ENCODE measurements around the gene TPM2. TPM values are rescaled to one million over a fixed set of nuclear protein-coding genes. Genes with fewer than 3 reads are reported as not detected.

TPM2 gene
- polyA plus RNA-seq, 1 of the 3 experiments (the other 2 are of a cell fraction): 620 TPM

GRCh38 chr9:35690294-35690613 is 529 bp upstream of the TPM2 start:
- no peaks in the 10 kb centered on the region for H3K9me2 ChIP-seq
- H3K4me3 ChIP-seq (ENCODE audit: low read depth in 2 of 2, low read length in 1 of 2): peak overlapping the region; percentile 62 to 73
- no peak overlapping the region for H2AFZ ChIP-seq (ENCODE audit: low read depth)
- no peak for DNase-seq
- CTCF ChIA-PET: interaction anchor here (0.8 to 2.7 kb wide), 6 partner anchors 15 to 43 kb away, joined by 3 to 21 read pairs (median 3); partner anchors contain the start of genes CCDC107 and RMRP
- peaks cover 39% of the 10 kb centered on the region for H4K20me1 ChIP-seq (ENCODE audit: insufficient read depth)
- peak overlapping the region; percentile 95 for H3K9ac ChIP-seq
- no peaks in the 10 kb centered on the region for H3K27me3 ChIP-seq (ENCODE audit: insufficient read depth)
- peaks cover 53% of the 10 kb centered on the region for H3F3A ChIP-seq (replicated peaks; ENCODE audit: insufficient read depth)
- no peaks in the 10 kb centered on the region for H3K9me3 ChIP-seq
- WGBS (ENCODE audit: low lambda C conversion rate): 2% methylated on average over 15 of the region's 21 CpGs
- TF ChIP-seq TCF12 (IDR thresholded peaks at IDR 0.05) (no peak), CHD2 (IDR thresholded peaks at IDR 0.05; ENCODE audit: low read length, partially characterized antibody) (no peak)
- H3K4me1 ChIP-seq (ENCODE audit: control insufficient read depth in 1 of 2, insufficient read depth in 2 of 2, low read depth in 1 of 2, low read length in 1 of 2): peaks cover 19 to 34% of the 10 kb centered on the region in 2 experiments; a peak in 3 of 4 replicates
- H3K4me2 ChIP-seq: peak overlapping the region; percentile 91
- POLR2A ChIA-PET: interaction anchor here (0.6 to 1.7 kb wide), 5 partner anchors 10 to 271 kb away, joined by 4 to 10 read pairs (median 5); partner anchors contain the start of genes CREB3 and TLN1
- peak overlapping the region; percentile 93 to 96 for H3K27ac ChIP-seq (ENCODE audit: low read depth in 2 of 2, low read length in 1 of 2)
- peaks cover 47% of the 10 kb centered on the region for H3K79me2 ChIP-seq (ENCODE audit: insufficient read depth)
- peaks cover 8 to 10% of the 10 kb centered on the region in 2 experiments for H3K36me3 ChIP-seq (replicated peaks in 1 of 2; ENCODE audit: control insufficient read depth in 1 of 2, insufficient read depth in 2 of 2, low read length in 1 of 2)

- DNase-seq: no peak
- H3F3A ChIP-seq (replicated peaks; ENCODE audit: insufficient read depth): peaks cover 47% of the 10 kb centered on the region
- H3K27ac ChIP-seq (ENCODE audit: low read depth in 2 of 2, low read length in 1 of 2): peak overlapping the region; percentile 93 to 96
- peaks cover 14 to 20% of the 10 kb centered on the region in 2 experiments for H3K36me3 ChIP-seq (replicated peaks in 1 of 2; ENCODE audit: control insufficient read depth in 1 of 2, insufficient read depth in 2 of 2, low read length in 1 of 2)
- peaks cover 19 to 34% of the 10 kb centered on the region in 2 experiments; a peak in 3 of 4 replicates for H3K4me1 ChIP-seq (ENCODE audit: control insufficient read depth in 1 of 2, insufficient read depth in 2 of 2, low read depth in 1 of 2, low read length in 1 of 2)
- no peak overlapping the region for H2AFZ ChIP-seq (ENCODE audit: low read depth)
- no peaks in the 10 kb centered on the region for H3K9me2 ChIP-seq
- ChIA-PET CTCF (interaction anchor here (0.7 to 2.3 kb wide), 10 partner anchors 8 to 102 kb away, joined by 3 to 26 read pairs (median 3); partner anchors contain the start of genes CCDC107 and RMRP), POLR2A (no interaction called here)
- H3K4me2 ChIP-seq: peak overlapping the region; percentile 91
- peaks cover 47% of the 10 kb centered on the region for H3K79me2 ChIP-seq (ENCODE audit: insufficient read depth)
- H4K20me1 ChIP-seq (ENCODE audit: insufficient read depth): peaks cover 50% of the 10 kb centered on the region
- H3K4me3 ChIP-seq (ENCODE audit: low read depth in 2 of 2, low read length in 1 of 2): peak overlapping the region; percentile 62 to 73
- no peaks in the 10 kb centered on the region for H3K9me3 ChIP-seq
- H3K27me3 ChIP-seq (ENCODE audit: insufficient read depth): no peaks in the 10 kb centered on the region
- 43% methylated on average over 12 of the region's 12 CpGs for WGBS (ENCODE audit: low lambda C conversion rate)
- H3K9ac ChIP-seq: peak overlapping the region; percentile 95
- TF ChIP-seq, protein P1, sequence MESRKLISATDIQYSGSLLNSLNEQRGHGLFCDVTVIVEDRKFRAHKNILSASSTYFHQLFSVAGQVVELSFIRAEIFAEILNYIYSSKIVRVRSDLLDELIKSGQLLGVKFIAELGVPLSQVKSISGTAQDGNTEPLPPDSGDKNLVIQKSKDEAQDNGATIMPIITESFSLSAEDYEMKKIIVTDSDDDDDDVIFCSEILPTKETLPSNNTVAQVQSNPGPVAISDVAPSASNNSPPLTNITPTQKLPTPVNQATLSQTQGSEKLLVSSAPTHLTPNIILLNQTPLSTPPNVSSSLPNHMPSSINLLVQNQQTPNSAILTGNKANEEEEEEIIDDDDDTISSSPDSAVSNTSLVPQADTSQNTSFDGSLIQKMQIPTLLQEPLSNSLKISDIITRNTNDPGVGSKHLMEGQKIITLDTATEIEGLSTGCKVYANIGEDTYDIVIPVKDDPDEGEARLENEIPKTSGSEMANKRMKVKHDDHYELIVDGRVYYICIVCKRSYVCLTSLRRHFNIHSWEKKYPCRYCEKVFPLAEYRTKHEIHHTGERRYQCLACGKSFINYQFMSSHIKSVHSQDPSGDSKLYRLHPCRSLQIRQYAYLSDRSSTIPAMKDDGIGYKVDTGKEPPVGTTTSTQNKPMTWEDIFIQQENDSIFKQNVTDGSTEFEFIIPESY (IDR thresholded peaks at IDR 0.05; ENCODE audit: borderline replicate concordance, low read depth): no peak
- TF ChIP-seq EZH2phosphoT487 (IDR thresholded peaks at IDR 0.05; ENCODE audit: borderline replicate concordance, low read depth) (no peak), FOXJ3 (CRISPR knock-in tag; IDR thresholded peaks at IDR 0.05) (no peak), REST (IDR thresholded peaks at IDR 0.05; ENCODE audit: low read depth, low read length) (no peak), RXRA (IDR thresholded peaks at IDR 0.05; ENCODE audit: borderline replicate concordance, low read depth) (peak; percentile 35; the same call in 1 of the 2 replicates), CHD2 (IDR thresholded peaks at IDR 0.05; ENCODE audit: low read length, partially characterized antibody) (no peak), FOSL2 (IDR thresholded peaks at IDR 0.05; ENCODE audit: borderline replicate concordance, low read depth) (peak; percentile 92), GATA2 (CRISPR knock-in tag; IDR thresholded peaks at IDR 0.05) (no peak), YY1 (IDR thresholded peaks at IDR 0.05; ENCODE audit: low read depth) (peak; percentile 52; the same call in 1 of the 2 replicates), EP300 (IDR thresholded peaks at IDR 0.05; ENCODE audit: borderline replicate concordance in 1 of 2, low read depth in 1 of 2, low read length in 1 of 2) (peak in 1 of 2 experiments; percentile 30; a peak in 1 of 4 replicates), TEAD4 (IDR thresholded peaks at IDR 0.05; ENCODE audit: borderline replicate concordance, insufficient read depth) (peak; percentile 39; the same call in 1 of the 2 replicates), FOXM1 (IDR thresholded peaks at IDR 0.05; ENCODE audit: low read depth) (no peak), POLR2AphosphoS5 (IDR thresholded peaks at IDR 0.05; ENCODE audit: low read depth, low read length) (peak; percentile 70; the same call in 1 of the 2 replicates), IRF3 (IDR thresholded peaks at IDR 0.05; ENCODE audit: low read depth, low read length) (no peak)
- TF ChIP-seq, protein P2, sequence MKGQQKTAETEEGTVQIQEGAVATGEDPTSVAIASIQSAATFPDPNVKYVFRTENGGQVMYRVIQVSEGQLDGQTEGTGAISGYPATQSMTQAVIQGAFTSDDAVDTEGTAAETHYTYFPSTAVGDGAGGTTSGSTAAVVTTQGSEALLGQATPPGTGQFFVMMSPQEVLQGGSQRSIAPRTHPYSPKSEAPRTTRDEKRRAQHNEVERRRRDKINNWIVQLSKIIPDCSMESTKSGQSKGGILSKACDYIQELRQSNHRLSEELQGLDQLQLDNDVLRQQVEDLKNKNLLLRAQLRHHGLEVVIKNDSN (IDR thresholded peaks at IDR 0.05; ENCODE audit: borderline replicate concordance, low read depth): no peak
Measured at GRCh38 chr9:35688558-35689541, 875 bp downstream of the TPM2 start.

All from SK-N-SH (cell line).